Endothelial cell of umbilical vein (primary cell): ENCODE results near the gene HGFAC. TPM values are rescaled to one million over a fixed set of nuclear protein-coding genes. Genes with fewer than 3 reads are reported as not detected.

Experiments used
- BruUV-seq: library from RNA; stranded (reverse); fragments of 400-500 nt; replicated peaks from 2 replicates; lab custom pipeline; 2021; lab: Mats Ljungman, UMichigan
- CTCF ChIA-PET: fragments of 300-600, 350-600 bp; sonication (Branson Sonifier 250); formaldehyde crosslinking; loops from one replicate; lab custom pipeline; 2021; ENCODE audit warnings: antibody characterized with exemption, inconsistent platforms; lab: Charles Lee
- POLR2A ChIA-PET: fragments of 300-600, 350-600 bp; sonication (Branson Sonifier 250); formaldehyde crosslinking; loops from one replicate; lab custom pipeline; 2021; ENCODE audit warnings: antibody characterized with exemption, inconsistent platforms; lab: Charles Lee
- DNase-seq: peaks from one replicate; pipeline ENCODE4 v3.0.0-alpha.2; 2011; ENCODE audit warnings: low read depth, low spot score
- FAIRE-seq: peaks from 2 replicates; lab custom pipeline; 2011; peaks lifted over from hg19 to GRCh38; lab: Jason Lieb, UNC
- H2AFZ ChIP-seq: 2 replicates; pipeline ENCODE4 v1.6.0; 2012; ENCODE audit warnings: low read depth, low read length, control low read depth, inconsistent platforms
- H3K27ac ChIP-seq: 2 replicates; pipeline ENCODE4 v1.5.1; 2011; ENCODE audit warnings: low read depth, mild to moderate bottlenecking, control low read depth, low read length, moderate library complexity; ENCODE audit not compliant: insufficient read depth
- H3K27me3 ChIP-seq, 2 experiments: 2 replicates each; pipeline versions ENCODE4 v1.6.0 to v1.6.1; 2011; ENCODE audit warnings: low read length in 2 of 2, mixed read lengths in 1 of 2; ENCODE audit not compliant: control insufficient read depth in 2 of 2, insufficient read depth in 2 of 2
- H3K36me3 ChIP-seq, 2 experiments: 2 replicates in 1 of 2; 3 replicates in 1 of 2; pipeline ENCODE4 v1.5.1; 2011; ENCODE audit warnings: low read length in 2 of 2, mild to moderate bottlenecking in 1 of 2, moderate library complexity in 1 of 2; ENCODE audit not compliant: control insufficient read depth in 2 of 2, insufficient read depth in 2 of 2; ENCODE audit errors: extremely low read depth in 1 of 2
- H3K4me1 ChIP-seq: 3 replicates; pipeline ENCODE4 v1.5.1; 2011; ENCODE audit warnings: mild to moderate bottlenecking, low read length; ENCODE audit not compliant: control insufficient read depth, insufficient read depth; ENCODE audit errors: extremely low read depth
- H3K4me2 ChIP-seq: 2 replicates; pipeline ENCODE4 v1.6.1; 2011; ENCODE audit warnings: low read length, control low read depth, mixed read lengths; ENCODE audit not compliant: insufficient read depth
- H3K4me3 ChIP-seq, 3 experiments: fragments of 200-600 bp in 1 of 3; sonication (generic), shearing (Covaris generic) in 1 of 3; replicated peaks in 1 of 3; 2 replicates each; pipeline ENCODE4 v1.5.1; 2011 to 2016; ENCODE audit warnings: control low read depth in 3 of 3, low read length in 3 of 3, mild to moderate bottlenecking in 2 of 3, inconsistent platforms in 1 of 3, low read depth in 1 of 3, moderate library complexity in 1 of 3; ENCODE audit not compliant: insufficient read depth in 1 of 3
- H3K79me2 ChIP-seq: 2 replicates; pipeline ENCODE4 v1.6.0; 2012; ENCODE audit warnings: low read length, inconsistent platforms; ENCODE audit not compliant: control insufficient read depth, insufficient read depth
- H3K9ac ChIP-seq: replicated peaks from 2 replicates; pipeline ENCODE3; 2011; ENCODE audit warnings: low read length, control low read depth; ENCODE audit not compliant: insufficient read depth; ENCODE audit errors: extremely low read depth
- H3K9me1 ChIP-seq: replicated peaks from 3 replicates; pipeline ENCODE4 v1.6.0; 2011; ENCODE audit warnings: mild to moderate bottlenecking, low read length; ENCODE audit not compliant: control insufficient read depth, insufficient read depth; ENCODE audit errors: extremely low read depth
- H3K9me3 ChIP-seq: replicated peaks from 2 replicates; pipeline ENCODE4 v1.5.1; 2012; ENCODE audit warnings: low read length, inconsistent platforms; ENCODE audit not compliant: control insufficient read depth, insufficient read depth
- H4K20me1 ChIP-seq: replicated peaks from 2 replicates; pipeline ENCODE3; 2011; ENCODE audit warnings: mild to moderate bottlenecking, low read length; ENCODE audit not compliant: control insufficient read depth, insufficient read depth; ENCODE audit errors: extremely low read depth
- CTCF ChIP-seq, 2 donors: IDR thresholded peaks; 1 replicate in 1 of 2; 2 replicates in 1 of 2; pipeline ENCODE4 v1.5.1; 2011; ENCODE audit warnings: low read length in 2 of 2, mild to moderate bottlenecking in 2 of 2, moderate library complexity in 2 of 2, control low read depth in 1 of 2, inconsistent platforms in 1 of 2, low read depth in 1 of 2; ENCODE audit not compliant: insufficient read depth in 1 of 2; ENCODE audit errors: extremely low read depth in 1 of 2
- EZH2 ChIP-seq: IDR thresholded peaks from 2 replicates; pipeline ENCODE4 v1.6.1; 2012; ENCODE audit warnings: borderline replicate concordance, low read depth, mild to moderate bottlenecking, moderate library complexity, low read length, inconsistent platforms; ENCODE audit not compliant: severe bottlenecking
- FOS ChIP-seq: IDR thresholded peaks from 2 replicates; pipeline ENCODE4 v1.6.1; 2011; ENCODE audit warnings: mild to moderate bottlenecking, low read length, moderate library complexity, borderline replicate concordance; ENCODE audit not compliant: insufficient read depth
- GATA2 ChIP-seq: IDR thresholded peaks from 2 replicates; pipeline ENCODE4 v1.7.0; 2011; ENCODE audit warnings: low read depth, mild to moderate bottlenecking, moderate library complexity, mixed read lengths, low read length; ENCODE audit not compliant: insufficient read length, insufficient read depth
- JUN ChIP-seq: IDR thresholded peaks from 2 replicates; pipeline ENCODE4 v1.6.1; 2011; ENCODE audit warnings: borderline replicate concordance, low read depth; ENCODE audit not compliant: insufficient read length, insufficient read depth
- MYC ChIP-seq: IDR thresholded peaks from one replicate; pipeline ENCODE4 v1.6.1; 2011; ENCODE audit warnings: mild to moderate bottlenecking, low read depth, low read length
- POLR2AphosphoS5 ChIP-seq: IDR thresholded peaks from 2 replicates; pipeline ENCODE4 v1.6.1; 2012; ENCODE audit warnings: low read depth, mild to moderate bottlenecking, control low read depth, low read length, moderate library complexity; ENCODE audit not compliant: insufficient read depth
- dilution Hi-C: fragments of 300-500 bp; cut with MboI; formaldehyde crosslinking; loops from one replicate; pipeline ENCODE4 v1.15.0; 2019; ENCODE audit warnings: low sequenced_read_pairs; ENCODE audit not compliant: extremely low pct_ligation_motif_present
- intact Hi-C: fragments of 100-400 bp; cut with micrococcal nuclease; formaldehyde crosslinking; loops from one replicate; pipeline ENCODE4 v1.10.0; 2022
- polyA plus RNA-seq, 4 experiments: library from polyadenylated mRNA; depleted of rRNA in 3 of 4; stranded (reverse) in 3 of 4; unstranded in 1 of 4; fragments of >200 nt; gene quantifications; 2 replicates each; pipeline versions ENCODE4 v1.2.1 to v1.2.3, GENCODE V29; 2011 to 2012; ENCODE audit warnings: missing spikeins in 1 of 4
- total RNA-seq: library from RNA; stranded (reverse); gene quantifications from 2 replicates; pipeline ENCODE4 v1.2.3, GENCODE V29; 2021

Gene HGFAC
- total and polyA plus RNA-seq, 2 donors (not counting 3 experiments of a cell fraction or from before 2014, with no cell fraction given): 0.36 to 0.49 TPM

GRCh38 chr4:3476341-3476747 is 34.6 kb downstream of the HGFAC start:
- dilution Hi-C loops (no loop called here), intact Hi-C loops (no loop called here)
- H3K9ac ChIP-seq: no peak overlapping the region
- H3K4me2 ChIP-seq: no peak overlapping the region
- DNase-seq (no peak), FAIRE-seq (no peak)
- H2AFZ ChIP-seq: no peak overlapping the region
- no peaks in the 10 kb centered on the region for H3K9me1 ChIP-seq
- H3K4me1 ChIP-seq: no peaks in the 10 kb centered on the region
- CTCF ChIA-PET: no interaction called here
- H3K27ac ChIP-seq: no peak overlapping the region
- POLR2A ChIA-PET: no interaction called here
- no peaks in the 10 kb centered on the region for H3K36me3 ChIP-seq
- H4K20me1 ChIP-seq: no peaks in the 10 kb centered on the region
- H3K79me2 ChIP-seq: no peaks in the 10 kb centered on the region
- H3K27me3 ChIP-seq: no peaks in the 10 kb centered on the region
- H3K9me3 ChIP-seq: no peaks in the 10 kb centered on the region
- no peak overlapping the region for H3K4me3 ChIP-seq
- TF ChIP-seq POLR2AphosphoS5 (no peak), FOS (no peak), EZH2 (no peak), MYC (no peak), GATA2 (no peak), CTCF (IDR thresholded peaks at IDR 0.05; ENCODE audit: extremely low read depth in 1 of 2, insufficient read depth in 1 of 2, low read depth in 1 of 2, low read length in 2 of 2) (no peak), JUN (no peak)
- BruUV-seq: no TSS peak
